NCI-H128 (cell line): Measurements from ENCODE around the gene CMSS1.

ENCODE experiments used
- DNase-seq: peaks from one replicate; lab custom pipeline; 2025; ENCODE audit not compliant: unreplicated experiment; lab: John Stamatoyannopoulos, UW

The CMSS1 gene

DNA sequence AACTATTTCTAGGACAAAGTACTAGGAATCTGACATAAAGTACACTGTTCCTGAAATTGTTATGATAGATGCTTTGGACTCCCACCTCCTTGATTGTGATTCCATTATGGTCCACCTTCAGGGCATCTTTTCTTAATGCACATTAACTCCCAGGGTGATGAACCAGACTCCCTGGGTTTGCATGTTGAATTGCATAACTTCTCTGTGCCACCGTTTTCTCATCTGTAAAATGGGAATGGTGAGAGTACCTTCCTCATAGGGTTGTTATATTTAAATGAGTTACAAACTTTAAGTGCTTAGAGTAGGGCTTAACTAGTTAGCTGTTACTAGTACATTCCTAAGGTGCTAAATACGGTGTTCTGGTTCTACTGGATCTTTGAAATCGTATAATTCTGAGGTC is 81.9 kb downstream of the CMSS1 start:
- no peak for DNase-seq

DNA sequence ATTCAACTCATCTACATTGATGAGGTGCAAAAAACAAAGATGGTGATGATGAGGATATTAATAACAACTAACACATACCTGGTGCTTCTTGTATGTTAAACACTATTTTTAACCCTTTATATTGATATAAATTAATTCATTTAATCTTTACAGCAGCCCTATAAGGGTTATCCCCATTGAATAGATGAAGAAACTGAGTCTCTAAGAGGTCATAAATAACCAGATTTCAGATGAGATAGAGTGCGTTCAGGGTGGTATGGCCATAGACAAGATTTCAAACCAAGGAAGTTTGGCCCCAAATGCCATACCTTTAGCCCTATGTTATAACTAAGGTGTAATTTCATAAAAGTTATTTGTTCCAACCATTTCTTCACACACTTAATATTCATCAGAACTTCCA is 82.6 kb downstream of the CMSS1 start:
- no peak for DNase-seq

DNA sequence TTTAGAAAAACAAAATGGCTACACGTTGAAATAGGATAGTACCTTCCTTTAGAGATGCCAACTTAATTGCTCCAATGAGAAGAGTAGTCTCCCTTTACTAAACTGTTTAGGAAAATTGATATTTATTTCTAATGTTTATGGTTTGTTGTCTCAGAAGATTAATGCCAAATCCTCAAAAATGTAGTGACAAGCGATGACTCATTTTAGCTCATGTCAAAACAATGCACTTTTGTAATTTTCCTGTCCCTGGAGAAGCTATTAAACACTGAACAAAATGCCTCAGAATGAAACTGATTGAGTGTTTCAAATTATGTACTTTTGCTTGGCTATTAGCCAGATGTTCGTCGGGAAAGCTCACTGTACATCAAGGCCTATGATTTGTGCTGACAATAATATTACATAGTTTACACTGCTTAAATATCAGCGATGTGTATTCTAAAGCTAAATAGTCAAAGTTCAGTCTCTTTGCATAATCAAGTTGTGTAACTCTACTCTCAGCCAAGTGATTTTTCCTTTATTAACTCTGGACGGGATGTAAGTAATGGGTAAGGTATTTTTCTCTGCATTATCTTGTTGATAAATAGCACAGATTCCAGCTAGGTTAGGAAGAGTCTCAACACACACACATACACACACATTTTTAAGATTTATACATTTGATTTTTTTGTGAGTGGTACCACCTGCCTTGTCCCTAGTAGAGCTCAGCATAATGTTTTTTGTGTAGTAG is 83.7 kb downstream of the CMSS1 start:
- no peak for DNase-seq

DNA sequence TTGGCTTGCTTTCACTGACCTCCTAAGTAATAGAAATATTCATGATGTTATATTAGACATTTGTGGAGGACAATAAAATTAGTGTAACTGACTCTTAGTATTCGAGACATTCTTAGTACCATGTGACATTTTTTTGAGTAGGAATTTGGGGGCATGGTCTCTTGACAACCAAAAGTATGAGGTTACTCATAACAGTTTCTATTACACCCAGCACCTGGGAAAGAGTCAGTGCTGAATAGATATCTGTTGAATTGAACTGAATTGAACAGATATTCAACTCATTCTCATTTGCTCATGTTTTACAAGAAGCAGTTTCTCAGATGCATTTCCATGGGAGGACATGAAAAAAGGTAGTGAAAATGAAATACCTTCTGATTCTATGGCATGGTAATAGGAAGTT is 84.4 kb downstream of the CMSS1 start:
- no peak for DNase-seq

- DNase-seq: no peak
Observed at GRCh38 chr3:99903869-99904268, 86.2 kb downstream of the CMSS1 start.

- DNase-seq: no peak
Observed at GRCh38 chr3:99907959-99908544, 90.4 kb downstream of the CMSS1 start.

- no peak for DNase-seq
Observed at GRCh38 chr3:99909714-99910495, 92.2 kb downstream of the CMSS1 start.

DNA sequence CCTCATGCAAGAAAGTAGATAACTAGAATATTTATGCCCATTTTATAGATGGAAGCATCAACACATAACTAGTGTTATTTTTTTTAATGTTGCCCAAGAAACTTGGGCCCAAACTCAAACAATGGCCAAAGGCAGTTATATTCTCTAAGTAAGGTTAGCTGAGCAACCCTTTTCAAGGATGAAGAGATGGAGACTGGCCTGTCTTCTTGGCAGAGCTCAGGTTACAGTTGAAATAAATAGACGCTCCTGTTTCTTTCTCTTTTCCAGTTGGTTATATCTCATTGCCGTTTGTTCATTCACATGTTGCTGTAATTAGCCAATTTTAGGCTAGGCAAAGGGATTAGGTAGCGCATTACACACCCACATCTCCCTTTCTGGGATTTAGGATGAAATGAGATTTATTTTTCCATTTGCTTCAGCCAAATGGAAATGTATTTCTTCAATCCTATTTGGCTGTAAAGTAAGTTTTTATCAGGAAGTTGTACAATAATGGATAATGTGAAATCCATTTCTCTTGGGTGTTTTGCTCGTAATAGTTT is 93.2 kb downstream of the CMSS1 start:
- no peak for DNase-seq

- peak; percentile 49 for DNase-seq
Observed at GRCh38 chr3:99911433-99911832, 93.8 kb downstream of the CMSS1 start.

- DNase-seq: no peak
Observed at GRCh38 chr3:99915906-99916432, 98.3 kb downstream of the CMSS1 start.

DNA sequence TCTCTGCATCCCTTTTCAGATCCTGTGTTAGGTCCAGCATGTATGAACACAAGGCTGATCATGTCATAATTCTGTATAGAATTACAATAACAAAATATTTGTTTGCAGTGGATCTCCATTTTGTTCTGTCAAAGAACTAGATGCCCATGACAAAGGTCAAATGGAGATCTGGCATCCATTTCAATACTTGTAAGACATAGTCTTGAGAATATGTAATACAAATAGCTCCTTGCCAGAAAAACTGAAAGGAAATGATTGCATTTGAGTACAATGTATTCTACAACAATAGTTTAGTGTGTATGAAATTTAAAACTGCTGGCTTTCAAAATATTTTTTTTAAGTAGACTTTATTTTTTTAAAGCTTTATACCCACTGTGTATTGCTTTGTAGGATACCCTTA is 101.1 kb downstream of the CMSS1 start:
- DNase-seq: no peak

GRCh38 chr3:99919694-99920093 is 102.0 kb downstream of the CMSS1 start:
- DNase-seq: no peak

DNA sequence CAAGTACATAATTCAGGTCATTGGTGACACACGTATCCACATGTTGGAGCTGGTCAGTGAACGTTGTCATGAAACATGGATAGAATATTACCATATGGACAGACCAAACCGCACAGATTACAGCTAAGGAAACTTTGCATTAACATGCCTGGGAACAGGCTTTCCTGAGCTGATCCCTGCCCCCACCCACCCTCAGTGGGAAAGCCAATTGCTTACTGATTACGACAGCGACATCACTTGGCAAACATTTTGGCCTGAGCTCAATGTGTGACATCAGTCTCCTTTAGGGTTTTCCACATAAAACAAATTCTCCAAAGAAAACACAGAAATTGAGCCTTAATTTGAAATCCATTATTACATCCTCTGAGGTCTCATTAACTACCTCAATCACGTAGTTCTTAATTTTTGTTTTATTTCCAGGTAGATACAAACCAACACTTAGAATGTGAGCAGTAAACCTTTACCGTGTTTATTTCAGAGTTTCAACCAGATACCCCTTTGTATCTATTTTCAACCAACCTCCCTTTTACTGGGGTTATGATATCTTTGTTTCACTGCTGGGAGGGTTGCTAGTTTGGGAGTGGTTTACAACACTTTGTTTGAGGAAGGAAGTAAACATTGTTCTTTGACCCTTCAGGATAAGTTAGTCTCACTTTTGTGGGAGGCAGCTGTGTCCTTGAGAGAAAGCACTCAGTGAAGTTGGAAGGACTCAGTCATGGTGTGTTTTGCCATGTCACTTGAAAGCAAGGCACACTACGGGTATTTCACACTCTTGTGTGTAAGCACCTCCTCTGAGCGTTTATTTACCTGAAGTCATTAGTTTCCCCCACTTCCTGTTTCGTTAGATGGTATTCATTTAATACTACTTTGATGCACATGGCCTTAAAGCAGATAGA is 103.1 kb downstream of the CMSS1 start:
- no peak for DNase-seq

- no peak for DNase-seq
Observed at GRCh38 chr3:99921377-99921695, 103.7 kb downstream of the CMSS1 start.

GRCh38 chr3:99921986-99922385 is 104.3 kb downstream of the CMSS1 start:
- DNase-seq: no peak

DNA sequence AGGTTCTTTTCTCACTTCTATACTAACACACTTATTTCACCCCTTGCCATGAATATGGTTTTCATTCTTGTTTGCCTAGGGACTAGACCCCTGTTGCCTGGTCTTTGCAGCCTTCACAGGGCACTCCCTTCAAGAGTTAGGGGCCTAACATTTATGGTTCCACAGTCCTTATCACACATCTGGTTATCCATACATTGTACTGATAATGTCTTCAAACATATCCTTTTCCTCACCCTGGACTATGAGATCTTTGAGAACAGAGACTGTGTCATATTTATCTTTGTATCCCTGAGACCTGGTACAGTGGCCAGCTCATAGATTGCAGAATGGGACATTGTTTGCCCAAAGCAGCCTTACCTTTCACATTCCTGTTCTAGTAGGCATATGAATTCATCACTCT is 106.2 kb downstream of the CMSS1 start:
- DNase-seq: no peak

GRCh38 chr3:99925584-99926230 is 108.0 kb downstream of the CMSS1 start:
- DNase-seq: no peak

DNA sequence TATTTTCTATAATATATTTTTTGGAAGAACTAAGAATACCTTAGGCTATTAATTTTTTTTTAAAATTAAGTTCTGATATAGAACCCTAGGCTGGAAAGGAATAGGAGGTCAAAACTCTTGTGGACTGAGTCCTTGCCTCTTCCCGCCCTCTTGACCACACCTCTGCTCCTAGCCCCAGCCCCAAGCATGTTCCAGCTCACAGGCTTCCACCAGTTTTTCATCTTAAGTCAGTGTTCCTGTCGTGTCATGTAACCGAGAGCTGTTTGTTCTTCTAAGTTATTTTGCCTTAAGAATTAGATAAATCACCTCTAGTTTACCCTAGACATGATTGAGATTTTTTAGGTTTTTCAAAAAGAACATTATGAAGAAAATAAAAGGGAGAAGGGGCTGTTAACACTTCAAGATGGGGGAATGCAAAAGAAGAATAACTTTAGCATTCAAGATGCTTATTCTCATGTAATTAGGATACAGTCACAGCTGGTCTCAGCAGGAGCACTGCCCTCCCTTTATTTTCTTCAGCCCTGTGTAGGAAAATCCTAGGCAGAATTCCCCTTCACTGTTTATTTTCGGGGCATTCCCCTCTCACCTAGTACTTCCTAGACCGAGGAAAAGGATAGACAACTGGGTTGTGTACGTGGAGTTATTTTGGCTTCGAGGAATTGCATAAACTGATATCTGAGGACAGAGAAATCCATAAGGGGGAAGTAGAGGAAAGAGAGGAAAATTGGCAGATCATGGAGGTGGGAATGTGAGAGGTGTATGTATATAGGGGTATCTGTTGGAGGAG is 110.2 kb downstream of the CMSS1 start:
- no peak for DNase-seq
